ENCODE data around the gene ANXA8. TPM values are rescaled to one million over a fixed set of nuclear protein-coding genes. Genes with fewer than 3 reads are reported as not detected.

ANXA8 gene
- total RNA-seq, 4 donors from 2014 or later = 0.47 to 7.3 TPM; not detected in 2

- Histone ChIP-seq H3K4me1 (no peaks in the 10 kb centered on the region), H3K9me3 (no peaks in the 10 kb centered on the region), H3K27ac (no peak overlapping the region), H3K36me3 (no peaks in the 10 kb centered on the region), H3K27me3 (no peaks in the 10 kb centered on the region), H3K4me3 (no peak overlapping the region)
- 86 to 87% methylated on average over 2 to 5 of the region's 7 CpGs for WGBS, 2 donors (ENCODE audit: low coverage in 1 of 2)
- no peak for TF ChIP-seq POLR2AphosphoS5 (IDR thresholded peaks at IDR 0.05)
- TF ChIP-seq EP300 (IDR thresholded peaks at IDR 0.05) = no peak
- no peak for TF ChIP-seq POLR2A (IDR thresholded peaks at IDR 0.05)
- no peak for TF ChIP-seq CTCF (IDR thresholded peaks at IDR 0.05)
- ATAC-seq = no peak
These were observed 62.6 kb downstream of the ANXA8 start for GRCh38 chr10:47421057-47421952.

GRCh38 chr10:47420305-47421056 is 63.4 kb downstream of the ANXA8 start:
- no peak for ATAC-seq
- TF ChIP-seq POLR2A (IDR thresholded peaks at IDR 0.05) (no peak), EP300 (IDR thresholded peaks at IDR 0.05) (no peak), CTCF (IDR thresholded peaks at IDR 0.05) (no peak), POLR2AphosphoS5 (IDR thresholded peaks at IDR 0.05) (no peak)
- 58 to 66% methylated on average over 4 to 9 of the region's 14 CpGs for WGBS, 2 donors (ENCODE audit: low coverage in 1 of 2)
- Histone ChIP-seq H3K4me1 (no peaks in the 10 kb centered on the region), H3K36me3 (no peaks in the 10 kb centered on the region), H3K27me3 (no peaks in the 10 kb centered on the region), H3K4me3 (no peak overlapping the region), H3K9me3 (no peaks in the 10 kb centered on the region), H3K27ac (no peak overlapping the region)

GRCh38 chr10:47419421-47419820 is 64.5 kb downstream of the ANXA8 start:
- Histone ChIP-seq H3K27me3 (no peaks in the 10 kb centered on the region), H3K4me1 (no peaks in the 10 kb centered on the region), H3K27ac (no peak overlapping the region), H3K9me3 (no peaks in the 10 kb centered on the region), H3K4me3 (no peak overlapping the region), H3K36me3 (no peaks in the 10 kb centered on the region)
- no CpG with 5 or more reads among the region's 2 CpGs for WGBS, 2 donors (ENCODE audit: low coverage in 1 of 2)
- no peak for ATAC-seq
- TF ChIP-seq EP300 (IDR thresholded peaks at IDR 0.05) = no peak
- TF ChIP-seq POLR2AphosphoS5 (IDR thresholded peaks at IDR 0.05) = no peak
- no peak for TF ChIP-seq POLR2A (IDR thresholded peaks at IDR 0.05)
- no peak for TF ChIP-seq CTCF (IDR thresholded peaks at IDR 0.05)

GRCh38 chr10:47418966-47419365 is 64.9 kb downstream of the ANXA8 start:
- TF ChIP-seq CTCF (IDR thresholded peaks at IDR 0.05) (no peak), POLR2A (IDR thresholded peaks at IDR 0.05) (no peak), EP300 (IDR thresholded peaks at IDR 0.05) (no peak), POLR2AphosphoS5 (IDR thresholded peaks at IDR 0.05) (no peak)
- Histone ChIP-seq H3K27me3 (no peaks in the 10 kb centered on the region), H3K36me3 (no peaks in the 10 kb centered on the region), H3K9me3 (no peaks in the 10 kb centered on the region), H3K27ac (no peak overlapping the region), H3K4me3 (no peak overlapping the region), H3K4me1 (no peaks in the 10 kb centered on the region)
- no peak for ATAC-seq
- WGBS, 2 donors (ENCODE audit: low coverage in 1 of 2) = 87 to 100% methylated on average over 1 to 3 of the region's 4 CpGs
